K562 (cell line): ENCODE results near the gene SLC30A1. TPM values are rescaled to one million over a fixed set of nuclear protein-coding genes. Genes with fewer than 3 reads are reported as not detected.

Experiments
- ATAC-seq: fragments of 200-7000 bp; cut with Tn5 transposase; 3 replicates; pipeline ENCODE4 v1.9.1; 2020; ENCODE audit warnings: moderate library complexity
- BruUV-seq: library from RNA; stranded (reverse); fragments of 400-500 nt; replicated peaks from 2 replicates; lab custom pipeline; 2021; lab: Mats Ljungman, UMichigan
- CTCF ChIA-PET: fragments of 300-600 bp; formaldehyde crosslinking; extraction: SDS; loops from one replicate; lab custom pipeline; 2021; ENCODE audit warnings: low intra/inter-chr PET ratio; lab: Yijun Ruan, JAX
- POLR2A ChIA-PET: fragments of 300-600, 350-650 bp; sonication (Branson Sonifier 250); formaldehyde crosslinking; extraction: SDS; loops from one replicate; lab custom pipeline; 2021; ENCODE audit warnings: antibody characterized with exemption, inconsistent platforms; lab: Yijun Ruan, JAX
- DNase-seq, 4 experiments: peaks; one replicate each; pipeline versions ENCODE4 v3.0.0 to v3.0.0-alpha.2; 2011 to 2018; ENCODE audit warnings: low spot score in 3 of 4, mixed read lengths in 3 of 4; ENCODE audit errors: extremely low read depth in 1 of 4
- FAIRE-seq: peaks from 2 replicates; lab custom pipeline; 2011; peaks lifted over from hg19 to GRCh38; lab: Jason Lieb, UNC
- H2AFZ ChIP-seq: 2 replicates; pipeline ENCODE4 v1.6.0; 2011; ENCODE audit warnings: low read depth, low read length, control low read depth, inconsistent platforms
- H3K27ac ChIP-seq: fragments of 200-600 bp; 3 replicates; pipeline ENCODE4 v1.8.0; 2011; ENCODE audit warnings: low read depth, mild to moderate bottlenecking, control low read depth, inconsistent platforms, low read length, moderate library complexity, mixed read lengths; ENCODE audit errors: extremely low read depth
- H3K27me3 ChIP-seq, 2 experiments: fragments of 300-600 bp in 1 of 2; 2 replicates in 1 of 2; 3 replicates in 1 of 2; pipeline versions ENCODE4 v1.6.0 to v1.8.0; 2011; ENCODE audit warnings: inconsistent platforms in 2 of 2, low read length in 2 of 2, mild to moderate bottlenecking in 1 of 2, mixed read lengths in 1 of 2, moderate library complexity in 1 of 2; ENCODE audit not compliant: control insufficient read depth in 2 of 2, insufficient read depth in 2 of 2
- H3K36me3 ChIP-seq: fragments of 300-600 bp; 3 replicates; pipeline ENCODE4 v1.8.0; 2011; ENCODE audit warnings: mild to moderate bottlenecking, low read length, inconsistent platforms; ENCODE audit not compliant: control insufficient read depth, insufficient read depth
- H3K4me1 ChIP-seq, 2 experiments: fragments of 200-600 bp in 1 of 2; replicated peaks in 1 of 2; 2 replicates in 1 of 2; 3 replicates in 1 of 2; pipeline versions ENCODE4 v1.5.1 to v1.8.0; 2011; ENCODE audit warnings: inconsistent platforms in 2 of 2, low read length in 2 of 2, mild to moderate bottlenecking in 1 of 2, mixed read lengths in 1 of 2, moderate library complexity in 1 of 2; ENCODE audit not compliant: control insufficient read depth in 2 of 2, insufficient read depth in 2 of 2
- H3K4me2 ChIP-seq: 2 replicates; pipeline ENCODE4 v1.6.1; 2011; ENCODE audit warnings: low read length, control low read depth, inconsistent platforms, mixed read lengths; ENCODE audit not compliant: insufficient read depth
- H3K4me3 ChIP-seq: fragments of 200-600 bp; sonication (generic), shearing (Covaris generic); 2 replicates; pipeline ENCODE4 v1.5.1; 2016; ENCODE audit warnings: control low read depth, inconsistent platforms
- H3K79me2 ChIP-seq: fragments of 200-600 bp; 3 replicates; pipeline ENCODE4 v1.8.0; 2011; ENCODE audit warnings: low read length, inconsistent platforms; ENCODE audit not compliant: control insufficient read depth, insufficient read depth
- H3K9ac ChIP-seq, 2 experiments: 2 replicates each; pipeline versions ENCODE4 v1.6.0 to v1.6.1; 2011; ENCODE audit warnings: low read depth in 2 of 2, low read length in 2 of 2, control low read depth in 1 of 2, inconsistent platforms in 1 of 2, mild to moderate bottlenecking in 1 of 2, mixed read lengths in 1 of 2; ENCODE audit not compliant: insufficient read depth in 1 of 2
- H3K9me1 ChIP-seq: one replicate; pipeline ENCODE4 v1.6.0; 2011; ENCODE audit warnings: inconsistent platforms, mild to moderate bottlenecking, low read length, moderate library complexity; ENCODE audit not compliant: control insufficient read depth, insufficient read depth
- H3K9me3 ChIP-seq: replicated peaks from 2 replicates; pipeline ENCODE4 v1.5.1; 2011; ENCODE audit warnings: low read depth, low read length, inconsistent platforms; ENCODE audit not compliant: control insufficient read depth, insufficient read depth
- H4K20me1 ChIP-seq: replicated peaks from 2 replicates; pipeline ENCODE4 v1.6.1; 2011; ENCODE audit warnings: low read length, inconsistent platforms, mixed read lengths; ENCODE audit not compliant: control insufficient read depth, insufficient read depth
- GTF2B ChIP-seq: IDR thresholded peaks from 2 replicates; pipeline ENCODE4 v1.6.1; 2011; ENCODE audit not compliant: insufficient read length; ENCODE audit errors: extremely low read depth
- HDAC6 ChIP-seq: IDR thresholded peaks from 2 replicates; pipeline ENCODE4 v1.6.1; 2012; ENCODE audit warnings: low read depth, mild to moderate bottlenecking, control low read depth, inconsistent platforms, low read length, moderate library complexity
- KDM1A ChIP-seq, 2 experiments: fragments of 450-650 bp; IDR thresholded peaks; 2 replicates each; pipeline ENCODE4 v1.6.1; 2016; ENCODE audit warnings: mild to moderate bottlenecking in 2 of 2
- RBM17 ChIP-seq: fragments of 200-400 bp; formaldehyde crosslinking; IDR thresholded peaks from 2 replicates; pipeline ENCODE4 v1.6.1; 2017; ENCODE audit warnings: low read depth, mild to moderate bottlenecking, low read length, borderline replicate concordance
- WGBS: fragments of 100-300 bp; shearing (Covaris generic); methylation state at CpG from one replicate; pipeline ENCODE4 v1.1.6; 2016; ENCODE audit warnings: low coverage, mixed read lengths; ENCODE audit not compliant: insufficient coverage; ENCODE audit errors: missing lambda C conversion rate; 5-methylcytosine and 5-hydroxymethylcytosine counted together
- in situ Hi-C: fragments of 300-500 bp; cut with MboI; formaldehyde crosslinking; loops from 4 replicates; pipeline ENCODE4 v1.15.0; 2018; ENCODE audit warnings: inconsistent platforms, mixed read lengths
- intact Hi-C: fragments of 100-400 bp; cut with micrococcal nuclease; formaldehyde crosslinking; loops from 2 replicates; pipeline ENCODE4 v1.14.2; 2022
- polyA plus RNA-seq, 8 experiments: library from polyadenylated mRNA; depleted of rRNA in 4 of 8; stranded (reverse) in 5 of 8; unstranded in 3 of 8; fragments of >200 nt; fragmentation: Nextera tagmentation in 2 of 8; fragmentation: Illumina TruSeq in 1 of 8; extraction: Ambion mirVana in 2 of 8; extraction: Trizol in 1 of 8; gene quantifications; 2 replicates each; pipeline versions ENCODE4 v1.2.1 to v1.2.3, GENCODE V29; 2011 to 2014; ENCODE audit warnings: inconsistent platforms in 1 of 8, missing spikeins in 1 of 8
- total RNA-seq, 7 experiments: library from RNA; depleted of rRNA in 6 of 7; stranded (reverse); fragments of >200 nt in 6 of 7; fragmentation: Illumina TruSeq in 2 of 7; extraction: Trizol in 2 of 7; gene quantifications; 2 replicates each; pipeline versions ENCODE4 v1.2.1 to v1.2.3, GENCODE V29; 2011 to 2021; ENCODE audit warnings: low replicate concordance in 1 of 7
- TF ChIP-seq, protein P1 (sequence below): fragments of 450-650 bp; formaldehyde crosslinking; conservative IDR thresholded peaks from 2 replicates; pipeline ENCODE4 v1.4.0; 2022; ENCODE audit warnings: mild to moderate bottlenecking, missing genetic modification characterization
- TF ChIP-seq, protein P2 (sequence below): IDR thresholded peaks from 3 replicates; pipeline ENCODE4 v1.6.1; 2011; ENCODE audit warnings: borderline replicate concordance, mild to moderate bottlenecking, moderate library complexity; ENCODE audit not compliant: insufficient read length; ENCODE audit errors: extremely low read depth
- TF ChIP-seq, protein P3 (sequence below): IDR thresholded peaks from 2 replicates; pipeline ENCODE4 v1.6.1; 2016; ENCODE audit warnings: missing genetic modification characterization, missing compliant biosample characterization

The SLC30A1 gene
- total and polyA plus RNA-seq, 9 of the 15 experiments (the other 6 are each of a cell fraction or from before 2014, with no cell fraction given): 4.1 to 14.4 (median 6.6) TPM

GRCh38 chr1:211534545-211535291, 44.2 kb downstream of the SLC30A1 start:
- BruUV-seq: no TSS peak
- FAIRE-seq: no peak
- no peak overlapping the region for H3K4me3 ChIP-seq
- no peaks in the 10 kb centered on the region for H3K9me3 ChIP-seq
- no peak overlapping the region for H3K4me2 ChIP-seq
- TF ChIP-seq, protein P1, sequence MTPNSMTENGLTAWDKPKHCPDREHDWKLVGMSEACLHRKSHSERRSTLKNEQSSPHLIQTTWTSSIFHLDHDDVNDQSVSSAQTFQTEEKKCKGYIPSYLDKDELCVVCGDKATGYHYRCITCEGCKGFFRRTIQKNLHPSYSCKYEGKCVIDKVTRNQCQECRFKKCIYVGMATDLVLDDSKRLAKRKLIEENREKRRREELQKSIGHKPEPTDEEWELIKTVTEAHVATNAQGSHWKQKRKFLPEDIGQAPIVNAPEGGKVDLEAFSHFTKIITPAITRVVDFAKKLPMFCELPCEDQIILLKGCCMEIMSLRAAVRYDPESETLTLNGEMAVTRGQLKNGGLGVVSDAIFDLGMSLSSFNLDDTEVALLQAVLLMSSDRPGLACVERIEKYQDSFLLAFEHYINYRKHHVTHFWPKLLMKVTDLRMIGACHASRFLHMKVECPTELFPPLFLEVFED (CRISPR knock-in tag): no peak; the same call in 1 of the 2 replicates
- TF ChIP-seq, protein P2, sequence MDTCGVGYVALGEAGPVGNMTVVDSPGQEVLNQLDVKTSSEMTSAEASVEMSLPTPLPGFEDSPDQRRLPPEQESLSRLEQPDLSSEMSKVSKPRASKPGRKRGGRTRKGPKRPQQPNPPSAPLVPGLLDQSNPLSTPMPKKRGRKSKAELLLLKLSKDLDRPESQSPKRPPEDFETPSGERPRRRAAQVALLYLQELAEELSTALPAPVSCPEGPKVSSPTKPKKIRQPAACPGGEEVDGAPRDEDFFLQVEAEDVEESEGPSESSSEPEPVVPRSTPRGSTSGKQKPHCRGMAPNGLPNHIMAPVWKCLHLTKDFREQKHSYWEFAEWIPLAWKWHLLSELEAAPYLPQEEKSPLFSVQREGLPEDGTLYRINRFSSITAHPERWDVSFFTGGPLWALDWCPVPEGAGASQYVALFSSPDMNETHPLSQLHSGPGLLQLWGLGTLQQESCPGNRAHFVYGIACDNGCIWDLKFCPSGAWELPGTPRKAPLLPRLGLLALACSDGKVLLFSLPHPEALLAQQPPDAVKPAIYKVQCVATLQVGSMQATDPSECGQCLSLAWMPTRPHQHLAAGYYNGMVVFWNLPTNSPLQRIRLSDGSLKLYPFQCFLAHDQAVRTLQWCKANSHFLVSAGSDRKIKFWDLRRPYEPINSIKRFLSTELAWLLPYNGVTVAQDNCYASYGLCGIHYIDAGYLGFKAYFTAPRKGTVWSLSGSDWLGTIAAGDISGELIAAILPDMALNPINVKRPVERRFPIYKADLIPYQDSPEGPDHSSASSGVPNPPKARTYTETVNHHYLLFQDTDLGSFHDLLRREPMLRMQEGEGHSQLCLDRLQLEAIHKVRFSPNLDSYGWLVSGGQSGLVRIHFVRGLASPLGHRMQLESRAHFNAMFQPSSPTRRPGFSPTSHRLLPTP: no peak
- TF ChIP-seq, protein P3, sequence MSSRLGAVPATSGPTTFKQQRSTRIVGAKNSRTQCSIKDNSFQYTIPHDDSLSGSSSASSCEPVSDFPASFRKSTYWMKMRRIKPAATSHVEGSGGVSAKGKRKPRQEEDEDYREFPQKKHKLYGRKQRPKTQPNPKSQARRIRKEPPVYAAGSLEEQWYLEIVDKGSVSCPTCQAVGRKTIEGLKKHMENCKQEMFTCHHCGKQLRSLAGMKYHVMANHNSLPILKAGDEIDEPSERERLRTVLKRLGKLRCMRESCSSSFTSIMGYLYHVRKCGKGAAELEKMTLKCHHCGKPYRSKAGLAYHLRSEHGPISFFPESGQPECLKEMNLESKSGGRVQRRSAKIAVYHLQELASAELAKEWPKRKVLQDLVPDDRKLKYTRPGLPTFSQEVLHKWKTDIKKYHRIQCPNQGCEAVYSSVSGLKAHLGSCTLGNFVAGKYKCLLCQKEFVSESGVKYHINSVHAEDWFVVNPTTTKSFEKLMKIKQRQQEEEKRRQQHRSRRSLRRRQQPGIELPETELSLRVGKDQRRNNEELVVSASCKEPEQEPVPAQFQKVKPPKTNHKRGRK (tag): peak; percentile 59; the same call in 1 of the 2 replicates
- TF ChIP-seq KDM1A (IDR thresholded peaks at IDR 0.05) (no peak), RBM17 (no peak), GTF2B (no peak), HDAC6 (no peak)
- no peaks in the 10 kb centered on the region for H3K27me3 ChIP-seq
- CTCF ChIA-PET: no interaction called here
- no peak overlapping the region for H2AFZ ChIP-seq
- H3K9me1 ChIP-seq: peaks cover 3% of the 10 kb centered on the region
- no peaks in the 10 kb centered on the region for H3K79me2 ChIP-seq
- H3K9ac ChIP-seq: peak overlapping the region in 1 of 2 experiments; percentile 47; a peak in 2 of 4 replicates
- no peaks in the 10 kb centered on the region for H4K20me1 ChIP-seq
- 58% methylated on average over 5 of the region's 5 CpGs for WGBS
- in situ Hi-C loops: no loop called here
- POLR2A ChIA-PET: interaction anchor here (1.6 kb wide), 1 partner anchor 10 kb away, joined by 5 read pairs; no protein-coding TSS in a partner anchor
- intact Hi-C loops: no loop called here
- no peak overlapping the region for H3K27ac ChIP-seq
- DNase-seq: no peak
- peaks cover 7 to 18% of the 10 kb centered on the region in 2 experiments for H3K4me1 ChIP-seq
- no peaks in the 10 kb centered on the region for H3K36me3 ChIP-seq
- ATAC-seq: peak; percentile 7; the same call in 2 of the 3 replicates
